ENCODE results near the gene HAGHL. TPM values are rescaled to one million over a fixed set of nuclear protein-coding genes. Genes with fewer than 3 reads are reported as not detected.

Gene HAGHL
- total RNA-seq, 2 experiments from 2014 or later: 22.9 to 24.4 TPM

DNA sequence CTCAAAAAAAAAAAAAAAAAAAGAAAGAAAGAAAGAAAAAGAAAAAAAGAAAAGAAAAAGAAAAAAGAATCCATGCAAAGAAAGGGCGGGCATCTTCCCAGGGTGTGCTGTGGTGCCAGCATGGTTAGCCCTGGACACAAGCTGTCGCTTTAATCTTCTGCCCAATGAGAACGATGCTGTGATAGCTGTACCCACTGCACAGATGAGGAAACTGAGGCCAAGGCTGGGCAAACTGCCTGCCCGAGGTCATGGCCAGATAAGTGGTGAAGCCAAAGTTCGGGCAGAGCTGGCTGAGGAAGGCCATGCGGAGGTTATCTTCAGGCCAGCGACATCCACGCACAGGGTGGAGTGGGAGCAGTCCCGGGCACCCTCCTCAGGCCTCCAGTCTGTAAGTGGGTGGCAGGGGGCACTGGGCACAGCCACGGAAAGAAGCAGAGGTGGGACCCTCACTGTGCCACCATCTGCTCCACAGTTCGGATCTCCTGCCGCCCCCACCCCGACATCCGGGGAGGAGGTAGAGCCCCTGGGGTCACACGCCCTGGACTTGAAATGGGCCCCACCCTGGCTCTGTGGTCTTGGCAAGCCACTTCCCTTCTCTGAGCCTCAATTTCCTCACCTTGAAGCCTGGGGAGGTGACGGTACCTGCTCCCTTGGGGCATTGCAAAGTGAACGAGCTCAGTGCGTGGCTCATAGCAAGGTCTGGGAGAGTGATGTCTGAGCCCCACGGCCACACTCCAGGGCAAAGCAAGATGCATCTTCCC lies 27.8 kb upstream of the HAGHL start:
- H3K4me3 Mint-ChIP-seq: no peak overlapping the region
- no peaks in the 10 kb centered on the region for H3K36me3 Mint-ChIP-seq
- no peak for DNase-seq
- H3K4me1 Mint-ChIP-seq: peaks cover 5% of the 10 kb centered on the region
- no peak overlapping the region for H3K27ac Mint-ChIP-seq
- H3K27me3 Mint-ChIP-seq: peaks cover 27% of the 10 kb centered on the region
- no peaks in the 10 kb centered on the region for H3K9me3 Mint-ChIP-seq

DNA sequence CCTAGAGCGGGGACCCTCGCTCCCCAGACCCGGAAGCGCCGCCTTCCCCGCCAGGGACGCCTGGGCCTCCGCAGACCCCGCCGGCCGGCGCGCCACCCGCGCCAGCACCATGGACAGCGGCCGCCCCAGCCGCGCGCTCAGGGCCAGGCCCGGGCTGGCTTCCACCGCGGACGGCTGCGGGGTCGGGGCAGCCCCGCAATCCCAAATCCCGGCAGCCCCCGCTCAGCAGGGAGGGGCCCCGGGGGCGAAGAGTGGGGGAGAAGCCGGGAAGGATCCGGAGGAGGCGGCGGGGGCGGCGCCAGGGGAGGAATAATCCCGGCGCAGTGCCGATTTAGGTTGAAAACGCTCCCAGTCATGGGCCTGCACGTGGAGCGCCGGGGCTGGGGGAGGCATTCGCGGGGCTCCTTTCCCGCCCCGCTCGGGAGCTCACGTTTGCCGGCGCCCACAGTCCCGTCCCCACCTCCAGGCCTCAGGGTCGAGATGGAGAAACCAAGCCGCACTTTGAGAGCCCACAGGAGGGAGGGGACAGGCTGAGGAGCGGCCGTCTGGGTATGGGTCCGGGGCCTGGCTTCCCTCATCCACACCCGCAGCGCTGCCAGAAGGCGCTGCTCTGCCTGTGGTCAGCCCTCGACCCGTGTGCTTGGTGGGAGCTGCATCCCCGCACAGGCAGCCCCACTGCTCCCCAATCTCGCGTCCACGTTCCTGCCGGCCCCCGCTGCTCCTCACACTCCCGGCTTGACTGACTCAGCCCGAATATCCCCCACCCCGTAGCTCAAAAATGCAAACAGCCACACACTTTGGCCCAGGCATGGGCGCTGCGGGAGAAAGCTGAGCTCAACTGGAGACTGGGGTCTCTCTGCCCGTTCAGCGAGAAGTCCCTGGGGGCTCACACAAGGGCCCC lies 26.0 kb upstream of the HAGHL start:
- Mint-ChIP-seq H3K4me3 (no peak overlapping the region), H3K9me3 (no peaks in the 10 kb centered on the region), H3K4me1 (peaks cover 3% of the 10 kb centered on the region), H3K36me3 (no peaks in the 10 kb centered on the region), H3K27ac (no peak overlapping the region), H3K27me3 (peaks cover 33% of the 10 kb centered on the region)
- peak; percentile 66 for DNase-seq

DNA sequence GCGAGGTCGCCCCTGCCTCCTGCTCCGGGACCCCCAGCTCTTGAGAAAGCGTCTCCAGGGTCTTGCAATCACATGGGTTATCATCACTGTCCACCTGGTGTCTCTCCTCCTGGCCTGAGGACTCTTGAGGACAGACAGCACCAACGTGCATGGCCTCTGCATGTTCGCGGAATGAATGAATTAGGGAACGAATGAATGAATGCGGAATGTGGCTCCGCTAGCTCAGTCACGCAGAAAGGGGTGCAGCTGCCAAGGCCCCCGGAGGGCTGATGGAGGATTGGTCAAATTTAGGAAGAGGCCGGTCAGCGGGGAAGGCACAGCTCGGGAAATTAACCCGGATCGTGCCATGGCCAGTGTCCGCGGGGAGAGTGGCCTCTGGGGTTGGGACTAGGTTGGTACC lies 24.6 kb upstream of the HAGHL start:
- no peak for DNase-seq
- H3K4me3 Mint-ChIP-seq: no peak overlapping the region
- H3K9me3 Mint-ChIP-seq: no peaks in the 10 kb centered on the region
- peaks cover 46% of the 10 kb centered on the region for H3K27me3 Mint-ChIP-seq
- H3K27ac Mint-ChIP-seq: no peak overlapping the region
- peaks cover 4% of the 10 kb centered on the region for H3K4me1 Mint-ChIP-seq
- no peaks in the 10 kb centered on the region for H3K36me3 Mint-ChIP-seq

DNA sequence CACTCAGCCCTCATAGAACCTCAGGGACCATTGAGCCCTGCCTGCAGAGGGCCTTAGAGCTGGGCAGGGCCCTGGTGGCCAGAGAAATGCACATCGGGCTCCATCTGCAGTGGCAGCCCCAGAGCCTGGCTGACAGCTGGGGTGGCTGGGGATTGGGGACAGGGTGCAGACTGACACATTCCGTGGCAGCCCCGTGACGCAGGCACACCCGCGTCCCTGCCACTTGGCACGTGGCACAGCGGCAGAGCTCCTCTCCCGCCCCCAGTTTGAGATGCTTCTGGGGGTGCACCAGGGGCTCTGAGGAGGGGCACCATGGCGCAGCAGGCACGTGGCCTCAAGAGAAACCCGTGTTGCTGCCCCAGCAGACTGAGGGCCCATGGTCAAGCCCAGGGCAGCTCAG lies 23.5 kb upstream of the HAGHL start:
- H3K36me3 Mint-ChIP-seq: no peaks in the 10 kb centered on the region
- H3K4me1 Mint-ChIP-seq: peaks cover 4% of the 10 kb centered on the region
- no peak overlapping the region for H3K27ac Mint-ChIP-seq
- peaks cover 56% of the 10 kb centered on the region for H3K27me3 Mint-ChIP-seq
- H3K4me3 Mint-ChIP-seq: no peak overlapping the region
- DNase-seq: no peak
- no peaks in the 10 kb centered on the region for H3K9me3 Mint-ChIP-seq

DNA sequence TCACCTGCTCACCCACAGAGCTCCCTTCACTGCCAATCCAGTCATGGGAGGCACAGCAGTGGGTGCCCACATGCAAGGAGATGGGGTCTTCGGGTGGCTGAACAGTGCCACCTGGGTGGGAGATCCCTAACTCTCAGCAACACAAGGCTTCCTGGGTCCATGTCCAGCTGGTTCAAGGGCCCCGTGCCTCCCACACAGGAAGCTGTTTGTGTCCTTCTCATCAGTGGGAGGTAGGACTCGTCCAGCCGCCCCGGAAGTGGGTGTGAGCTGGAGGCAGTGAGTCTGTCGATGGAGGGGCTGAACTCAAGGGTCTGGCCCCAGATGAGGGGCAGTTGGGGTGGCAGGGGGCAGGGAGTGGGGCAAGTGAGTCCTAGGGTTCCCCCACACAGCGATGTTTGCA lies 22.9 kb upstream of the HAGHL start:
- DNase-seq: no peak
- no peaks in the 10 kb centered on the region for H3K36me3 Mint-ChIP-seq

DNA sequence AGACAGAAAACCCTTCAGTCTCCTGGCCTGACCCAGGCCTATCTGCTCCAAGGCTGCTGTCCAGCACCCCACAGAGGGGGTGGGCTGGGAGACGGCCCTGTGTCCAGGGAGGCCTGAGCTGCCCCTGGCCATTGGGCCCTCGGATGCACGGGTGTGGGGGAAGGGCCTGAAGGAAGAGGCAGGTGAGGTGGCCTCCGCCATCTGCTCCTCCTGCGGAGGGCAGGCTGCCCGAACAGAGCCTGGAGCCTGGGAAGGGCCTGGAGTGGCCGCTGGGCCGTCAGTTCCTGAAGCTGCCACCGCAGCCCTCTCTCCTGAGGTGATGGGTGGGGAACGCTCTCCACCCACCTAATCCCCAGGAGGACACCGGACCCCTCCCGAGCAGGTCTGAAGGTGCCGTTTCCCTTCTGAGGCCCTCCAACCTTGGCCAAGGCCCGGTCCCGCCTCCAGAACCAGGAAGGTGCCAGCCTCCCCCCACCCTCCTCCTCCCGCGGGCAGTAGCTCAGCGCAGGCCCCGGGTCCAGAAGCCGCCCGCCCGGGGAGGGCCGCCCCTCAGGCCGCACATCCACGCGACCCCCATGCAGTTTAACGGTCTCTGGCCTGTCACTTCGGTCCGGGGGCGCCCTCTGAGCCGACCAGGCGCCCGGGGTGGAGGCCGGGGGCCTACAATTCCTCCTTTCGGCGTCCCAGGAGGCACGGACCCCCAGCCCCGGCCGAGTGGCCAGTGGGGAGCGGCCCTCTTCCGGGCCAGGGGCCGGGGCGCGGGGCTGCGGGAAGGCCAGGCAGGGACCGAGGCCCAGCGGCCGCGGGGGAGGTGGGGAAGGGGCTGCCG lies 22.1 kb upstream of the HAGHL start:
- H3K27me3 Mint-ChIP-seq: peaks cover 70% of the 10 kb centered on the region
- H3K36me3 Mint-ChIP-seq: no peaks in the 10 kb centered on the region
- peaks cover 2% of the 10 kb centered on the region for H3K4me1 Mint-ChIP-seq
- no peak overlapping the region for H3K27ac Mint-ChIP-seq
- H3K4me3 Mint-ChIP-seq: no peak overlapping the region
- H3K9me3 Mint-ChIP-seq: no peaks in the 10 kb centered on the region
- no peak for DNase-seq

More for the DNA sequence above, 22.9 kb upstream of the HAGHL start:
- Mint-ChIP-seq H3K4me3 (no peak overlapping the region), H3K27me3 (peaks cover 63% of the 10 kb centered on the region), H3K9me3 (no peaks in the 10 kb centered on the region), H3K27ac (no peak overlapping the region), H3K4me1 (peaks cover 4% of the 10 kb centered on the region)

DNA sequence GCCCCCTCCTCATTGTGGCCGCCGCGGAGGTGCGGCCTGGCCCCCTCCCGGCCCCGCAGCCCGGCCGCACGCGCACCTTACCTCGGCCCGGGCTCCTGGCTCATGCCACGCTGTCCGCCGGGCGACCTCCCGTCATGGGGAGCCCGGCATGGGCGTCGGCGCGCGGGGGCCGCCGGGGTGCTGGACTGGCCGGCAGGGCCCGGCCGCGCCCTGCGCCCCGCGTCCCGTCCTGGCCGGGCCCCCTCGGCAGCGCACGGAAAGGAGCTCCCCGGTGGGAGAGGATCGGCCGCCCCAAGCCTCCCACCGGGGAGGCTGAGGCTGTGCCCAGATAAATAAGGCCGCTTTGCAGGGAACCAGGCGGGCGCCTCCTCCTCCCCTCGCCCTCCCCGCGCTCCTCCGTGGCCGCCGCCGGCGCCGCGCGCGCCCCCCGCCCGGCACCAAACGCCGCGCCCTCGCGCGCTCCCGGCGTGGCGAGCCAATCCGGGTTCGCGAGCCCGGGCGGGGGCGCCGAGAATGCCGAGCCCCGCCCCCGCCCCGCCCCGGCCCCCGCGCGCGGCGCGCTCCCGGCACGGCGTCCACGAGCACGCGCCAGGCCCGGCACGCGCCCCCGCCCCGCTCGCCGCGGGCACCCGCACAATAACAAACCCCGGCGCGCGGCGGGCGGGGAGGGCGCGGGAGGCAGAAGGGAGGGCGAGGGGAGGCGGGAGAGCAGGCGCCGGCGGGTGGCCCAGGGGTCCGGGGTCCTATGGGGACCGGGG lies 21.3 kb upstream of the HAGHL start, which contains the start of gene FBXL16:
Gene FBXL16 (minus strand): TSS at position 371 of the 758 bp plus-strand sequence. CDS start 8,396 bp downstream, outside the sequence.
- H3K27ac Mint-ChIP-seq: no peak within 1 kb of the TSS
- DNase-seq: no peak
- H3K4me1 Mint-ChIP-seq: peaks cover 2% of the 10 kb centered on the region
- no peak within 1 kb of the TSS for H3K4me3 Mint-ChIP-seq
- H3K27me3 Mint-ChIP-seq: peaks cover 78% of the 10 kb centered on the region
- H3K36me3 Mint-ChIP-seq: no peaks in the 10 kb centered on the region
- H3K9me3 Mint-ChIP-seq: no peaks in the 10 kb centered on the region

DNA sequence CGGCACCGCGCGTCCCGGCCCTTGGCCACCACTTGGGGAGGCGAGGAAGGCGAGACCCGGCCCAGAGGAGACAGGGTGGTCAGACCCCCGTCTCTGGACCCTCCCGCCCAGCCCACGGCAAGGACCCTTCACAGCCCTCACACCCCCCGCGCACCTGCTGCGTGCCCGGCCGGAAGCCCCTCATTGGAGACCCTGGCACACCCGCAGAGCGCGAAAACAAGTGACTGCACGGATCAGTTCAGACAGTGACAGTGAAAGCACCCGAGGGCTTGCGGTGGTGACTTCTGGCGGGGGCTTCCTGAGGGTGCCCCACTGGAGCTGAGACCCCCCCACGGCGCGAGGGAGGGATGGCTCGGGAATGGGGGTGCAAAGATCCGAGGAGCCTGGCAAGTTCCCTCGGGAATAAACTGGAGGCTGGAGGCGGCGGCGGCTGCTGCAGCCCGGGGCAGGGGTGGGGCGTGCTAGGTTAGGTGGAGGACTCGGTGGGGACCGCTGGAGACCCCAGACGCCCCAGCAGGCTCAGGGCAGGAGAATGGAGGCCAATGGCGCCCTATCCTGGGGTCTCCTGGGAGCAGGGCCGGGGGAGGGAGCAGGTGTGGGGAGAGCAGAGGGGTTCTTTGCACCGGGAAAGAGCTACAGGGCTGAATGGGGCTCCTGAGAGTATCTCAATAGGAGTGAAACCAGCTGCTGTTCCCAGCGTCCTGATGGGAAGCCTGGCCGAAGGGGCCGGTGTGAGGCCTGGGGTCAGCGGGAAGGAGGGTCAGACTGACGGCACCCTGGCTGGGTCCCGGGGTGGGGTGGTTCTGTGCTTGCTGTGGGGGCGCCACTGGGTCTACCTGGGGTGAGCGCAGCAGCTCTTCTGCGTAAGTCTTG lies 20.5 kb upstream of the HAGHL start:
- no peaks in the 10 kb centered on the region for H3K36me3 Mint-ChIP-seq
- peaks cover 2% of the 10 kb centered on the region for H3K4me1 Mint-ChIP-seq
- peaks cover 80% of the 10 kb centered on the region for H3K27me3 Mint-ChIP-seq
- H3K9me3 Mint-ChIP-seq: no peaks in the 10 kb centered on the region
- DNase-seq: no peak
- no peak overlapping the region for H3K27ac Mint-ChIP-seq
- no peak overlapping the region for H3K4me3 Mint-ChIP-seq

DNA sequence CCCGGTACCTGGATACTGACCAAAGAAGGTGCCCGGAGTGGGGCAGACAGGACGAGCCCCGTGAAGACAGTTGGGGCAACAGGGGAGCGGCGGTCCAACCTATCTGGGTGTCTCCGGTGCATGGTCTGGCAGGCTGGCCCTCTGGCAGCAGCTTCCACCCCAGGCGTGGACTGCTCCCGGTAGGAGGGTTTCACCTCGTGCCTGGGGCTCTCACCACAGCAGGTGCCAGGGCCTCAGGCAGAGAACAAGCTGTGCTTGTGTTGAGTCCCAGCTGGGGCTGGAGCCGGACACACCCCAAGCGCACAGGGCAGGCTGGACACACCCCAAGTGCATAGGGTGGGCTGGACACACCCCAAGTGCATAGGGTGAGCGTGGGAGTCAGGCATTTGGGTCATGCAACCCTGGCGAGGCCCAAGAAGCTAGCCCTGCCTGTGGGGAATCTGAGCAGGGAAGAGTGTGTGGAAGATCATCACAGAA lies 19.8 kb upstream of the HAGHL start:
- no peak overlapping the region for H3K4me3 Mint-ChIP-seq
- peaks cover 73% of the 10 kb centered on the region for H3K27me3 Mint-ChIP-seq
- no peak overlapping the region for H3K27ac Mint-ChIP-seq
- H3K4me1 Mint-ChIP-seq: peaks cover 2% of the 10 kb centered on the region
- H3K9me3 Mint-ChIP-seq: no peaks in the 10 kb centered on the region
- no peak for DNase-seq
- no peaks in the 10 kb centered on the region for H3K36me3 Mint-ChIP-seq

DNA sequence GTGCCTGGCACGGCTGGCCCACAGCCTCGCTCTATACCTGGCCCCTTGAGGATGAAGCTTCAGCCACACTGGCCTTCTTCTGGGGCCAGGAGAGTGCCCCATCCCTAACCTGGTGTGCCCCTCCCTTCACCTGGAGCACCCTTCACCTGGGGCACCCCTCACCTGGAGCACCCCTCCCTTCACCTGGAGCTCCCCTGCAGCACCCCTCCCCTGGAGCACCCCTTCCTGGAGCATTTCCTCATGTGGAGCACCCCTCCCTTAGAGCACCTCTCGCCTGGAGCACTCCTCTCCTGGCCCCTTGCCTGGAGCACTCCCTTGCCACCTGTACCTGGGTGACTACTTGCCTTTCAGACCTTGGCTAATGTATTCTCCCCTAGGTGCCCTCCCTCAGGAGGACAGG lies 18.9 kb upstream of the HAGHL start:
- H3K27ac Mint-ChIP-seq: no peak overlapping the region
- H3K27me3 Mint-ChIP-seq: peaks cover 70% of the 10 kb centered on the region
- DNase-seq: no peak
- no peaks in the 10 kb centered on the region for H3K9me3 Mint-ChIP-seq
- no peak overlapping the region for H3K4me3 Mint-ChIP-seq
- peaks cover 2% of the 10 kb centered on the region for H3K4me1 Mint-ChIP-seq
- H3K36me3 Mint-ChIP-seq: no peaks in the 10 kb centered on the region

DNA sequence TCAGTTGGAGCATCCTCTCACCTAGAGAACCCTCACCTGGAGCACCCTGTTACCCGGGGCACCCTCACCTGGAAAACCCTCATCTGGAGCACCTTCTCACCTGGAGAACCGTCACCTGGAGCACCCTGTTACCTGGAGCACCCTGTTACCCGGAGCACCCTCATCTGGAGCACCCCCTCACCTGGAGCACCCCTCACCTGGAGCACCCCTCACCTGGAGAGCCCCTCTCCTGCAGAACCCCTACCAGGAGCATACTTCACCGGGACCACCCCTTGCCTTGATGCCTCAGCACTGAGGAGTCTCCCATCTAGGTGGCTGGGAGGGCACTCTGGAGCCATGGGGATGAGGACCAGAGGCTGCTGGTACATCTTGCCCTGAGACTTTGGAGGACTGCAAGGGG lies 17.9 kb upstream of the HAGHL start:
- Mint-ChIP-seq H3K27me3 (peaks cover 66% of the 10 kb centered on the region), H3K4me1 (peaks cover 2% of the 10 kb centered on the region), H3K36me3 (no peaks in the 10 kb centered on the region), H3K4me3 (no peak overlapping the region), H3K27ac (no peak overlapping the region), H3K9me3 (no peaks in the 10 kb centered on the region)
- no peak for DNase-seq

DNA sequence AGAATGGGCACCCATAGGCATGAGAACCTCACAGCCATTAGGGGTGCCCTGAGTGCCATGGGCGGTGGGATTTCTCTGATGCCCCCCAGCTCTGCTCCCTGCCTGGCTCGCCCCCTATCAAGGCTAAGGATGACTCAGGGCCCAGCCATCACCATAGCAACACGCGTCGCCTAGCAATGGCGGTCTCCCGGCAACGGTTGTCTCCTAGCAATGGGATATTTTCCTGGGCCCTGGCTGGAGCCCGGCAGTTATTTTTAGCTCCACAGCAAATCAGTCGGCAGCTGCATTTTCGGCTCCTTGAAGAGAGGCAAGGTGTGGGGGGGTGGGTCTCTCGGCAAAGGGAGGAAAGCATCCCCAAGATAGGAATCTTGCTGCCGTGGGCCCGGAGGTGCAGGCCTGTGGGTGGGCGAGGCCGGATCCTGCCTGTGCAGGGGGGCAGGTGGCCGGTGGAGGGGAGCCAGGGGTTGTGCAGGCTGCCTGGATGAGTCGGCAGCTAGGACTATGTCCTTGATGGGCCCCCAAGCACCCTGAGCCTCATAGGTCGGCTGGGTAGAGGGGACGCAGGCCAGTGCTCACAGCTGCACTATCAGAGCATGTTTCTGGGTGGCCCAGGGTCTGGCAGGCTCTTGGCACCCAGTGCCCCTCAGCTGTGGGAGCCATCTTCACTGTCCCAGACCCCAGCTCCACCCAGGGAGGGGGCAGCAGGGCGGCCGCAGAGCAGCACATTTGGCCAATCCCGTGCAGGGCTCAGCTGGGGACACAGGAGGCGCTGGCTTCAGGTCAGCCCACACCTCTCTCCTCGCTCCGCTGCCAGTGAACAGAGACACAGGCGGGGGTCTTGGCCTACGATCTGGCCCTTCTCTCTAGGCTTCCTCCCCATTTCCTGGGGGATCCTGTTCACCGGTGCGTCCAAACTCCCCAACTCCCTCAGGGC lies 17.1 kb upstream of the HAGHL start:
- Mint-ChIP-seq H3K27ac (no peak overlapping the region), H3K36me3 (no peaks in the 10 kb centered on the region), H3K4me3 (no peak overlapping the region), H3K9me3 (no peaks in the 10 kb centered on the region), H3K4me1 (peaks cover 5% of the 10 kb centered on the region), H3K27me3 (peaks cover 62% of the 10 kb centered on the region)
- no peak for DNase-seq

Measured in activated naive CD8-positive, alpha-beta T cell treated with anti-CD3 and anti-CD28 coated beads for 36 hours (primary cell).